ENCODE measurements around the gene DNAH14. TPM values are rescaled to one million over a fixed set of nuclear protein-coding genes. Genes with fewer than 3 reads are reported as not detected.
A peak's percentile ranks its signal among the peaks of the same experiment; 100 is the strongest.

Gene DNAH14
- total and polyA plus RNA-seq, 9 of the 15 experiments (the other 6 are each of a cell fraction or from before 2014, with no cell fraction given) = 58.4 to 142 (median 98.4) TPM

- H3K9ac ChIP-seq (ENCODE audit: insufficient read depth in 1 of 2, low read depth in 2 of 2, low read length in 2 of 2) = no peak overlapping the region
- in situ Hi-C loops (cut with MboI) (no loop called here), intact Hi-C loops (cut with micrococcal nuclease) (no loop called here)
- H2AFZ ChIP-seq (ENCODE audit: low read depth, low read length) = no peak overlapping the region
- TF ChIP-seq GABPB1 (CRISPR knock-in tag; IDR thresholded peaks at IDR 0.05) (no peak), ZNF764 (CRISPR knock-in tag; IDR thresholded peaks at IDR 0.05; ENCODE audit: low read depth) (no peak), HMGXB4 (CRISPR knock-in tag; IDR thresholded peaks at IDR 0.05) (no peak), PRPF4 (IDR thresholded peaks at IDR 0.05; ENCODE audit: insufficient read depth, low read depth, low read length, poor library complexity, severe bottlenecking) (no peak)
- no TSS peak for BruUV-seq (replicated peaks)
- no peaks in the 10 kb centered on the region for H3K36me3 ChIP-seq (ENCODE audit: control insufficient read depth, insufficient read depth, low read length)
- no peaks in the 10 kb centered on the region for H3K79me2 ChIP-seq (ENCODE audit: control insufficient read depth, insufficient read depth, low read length)
- ChIA-PET CTCF (ENCODE audit: low intra/inter-chr PET ratio) (no interaction called here), POLR2A (no interaction called here)
- H3K4me3 ChIP-seq = no peak overlapping the region
- H4K20me1 ChIP-seq (replicated peaks; ENCODE audit: control insufficient read depth, insufficient read depth, low read length) = no peaks in the 10 kb centered on the region
- no peaks in the 10 kb centered on the region for H3K9me1 ChIP-seq (ENCODE audit: control insufficient read depth, insufficient read depth, low read length)
- FAIRE-seq (peak; percentile 59), DNase-seq (ENCODE audit: extremely low read depth in 1 of 4, low spot score in 3 of 4) (no peak), ATAC-seq (no peak)
- H3K4me1 ChIP-seq (replicated peaks in 1 of 2; ENCODE audit: control insufficient read depth in 2 of 2, insufficient read depth in 2 of 2, low read length in 2 of 2) = no peaks in the 10 kb centered on the region
- no peaks in the 10 kb centered on the region; a peak in 1 of 5 replicates for H3K27me3 ChIP-seq (ENCODE audit: control insufficient read depth in 2 of 2, insufficient read depth in 2 of 2, low read length in 2 of 2)
- 0% methylated on average over 1 of the region's 1 CpG for WGBS (ENCODE audit: insufficient coverage, low coverage, missing lambda C conversion rate)
- no peaks in the 10 kb centered on the region for H3K9me3 ChIP-seq (replicated peaks; ENCODE audit: control insufficient read depth, insufficient read depth, low read depth, low read length)
- no peak overlapping the region for H3K27ac ChIP-seq (ENCODE audit: extremely low read depth, low read depth, low read length)
- no peak overlapping the region for H3K4me2 ChIP-seq (ENCODE audit: insufficient read depth, low read length)
Measured at GRCh38 chr1:225355863-225356262, 426.4 kb downstream of the DNAH14 start.

GRCh38 chr1:225360119-225360518 is 430.6 kb downstream of the DNAH14 start:
- H3K4me3 ChIP-seq = no peak overlapping the region
- DNase-seq (ENCODE audit: extremely low read depth in 1 of 4, low spot score in 3 of 4) (no peak), FAIRE-seq (no peak), ATAC-seq (no peak)
- no peaks in the 10 kb centered on the region for H3K9me1 ChIP-seq (ENCODE audit: control insufficient read depth, insufficient read depth, low read length)
- H3K27me3 ChIP-seq (ENCODE audit: control insufficient read depth in 2 of 2, insufficient read depth in 2 of 2, low read length in 2 of 2) = peaks cover 0 to under 1% of the 10 kb centered on the region in 2 experiments; a peak in 2 of 5 replicates
- no peak overlapping the region for H3K4me2 ChIP-seq (ENCODE audit: insufficient read depth, low read length)
- H3K9me3 ChIP-seq (replicated peaks; ENCODE audit: control insufficient read depth, insufficient read depth, low read depth, low read length) = no peaks in the 10 kb centered on the region
- H3K27ac ChIP-seq (ENCODE audit: extremely low read depth, low read depth, low read length) = no peak overlapping the region
- WGBS (ENCODE audit: insufficient coverage, low coverage, missing lambda C conversion rate) = 0% methylated on average over 4 of the region's 4 CpGs
- H2AFZ ChIP-seq (ENCODE audit: low read depth, low read length) = no peak overlapping the region
- ChIA-PET POLR2A (no interaction called here), CTCF (ENCODE audit: low intra/inter-chr PET ratio) (no interaction called here)
- intact Hi-C loops (cut with micrococcal nuclease) (no loop called here), in situ Hi-C loops (cut with MboI) (no loop called here)
- no peaks in the 10 kb centered on the region for H3K36me3 ChIP-seq (ENCODE audit: control insufficient read depth, insufficient read depth, low read length)
- no peaks in the 10 kb centered on the region for H3K4me1 ChIP-seq (replicated peaks in 1 of 2; ENCODE audit: control insufficient read depth in 2 of 2, insufficient read depth in 2 of 2, low read length in 2 of 2)
- no peaks in the 10 kb centered on the region for H3K79me2 ChIP-seq (ENCODE audit: control insufficient read depth, insufficient read depth, low read length)
- no TSS peak for BruUV-seq (replicated peaks)
- no peaks in the 10 kb centered on the region for H4K20me1 ChIP-seq (replicated peaks; ENCODE audit: control insufficient read depth, insufficient read depth, low read length)
- H3K9ac ChIP-seq (ENCODE audit: insufficient read depth in 1 of 2, low read depth in 2 of 2, low read length in 2 of 2) = no peak overlapping the region
- TF ChIP-seq PRDM10 (IDR thresholded peaks at IDR 0.05; ENCODE audit: partially characterized antibody) = no peak
- no peak for TF ChIP-seq ZNF512 (tag; IDR thresholded peaks at IDR 0.05)
- no peak for TF ChIP-seq SLC30A9 (CRISPR knock-in tag; IDR thresholded peaks at IDR 0.05)
- no peak for TF ChIP-seq CBFB (CRISPR knock-in tag; IDR thresholded peaks at IDR 0.05)
- no peak for TF ChIP-seq ZC3H4 (CRISPR knock-in tag; IDR thresholded peaks at IDR 0.05; ENCODE audit: borderline replicate concordance)

Measured in K562 (cell line).